Stimulated activated CD4-positive, alpha-beta T cell treated with anti-CD3 and anti-CD28 coated beads, Interleukin-4, amount 100 ng/mL, for 4 hours (primary cell): Measurements from ENCODE around the gene TRAM2.

Source experiments
- DNase-seq, 2 experiments: peaks; one replicate each; pipeline ENCODE4 v3.0.0-alpha.2; 2020

TRAM2 gene

GRCh38 chr6:52505726-52506409 is 71.0 kb downstream of the TRAM2 start:
- no peak for DNase-seq

GRCh38 chr6:52504782-52505136 is 72.1 kb downstream of the TRAM2 start:
- no peak for DNase-seq

GRCh38 chr6:52503851-52504781 is 72.7 kb downstream of the TRAM2 start:
- DNase-seq = no peak

- DNase-seq = no peak
Observed at GRCh38 chr6:52503323-52503747, 73.5 kb downstream of the TRAM2 start.

GRCh38 chr6:52502306-52503029 is 74.4 kb downstream of the TRAM2 start:
- no peak for DNase-seq

GRCh38 chr6:52500238-52501129 is 76.4 kb downstream of the TRAM2 start:
- no peak for DNase-seq

GRCh38 chr6:52499681-52500236 is 77.1 kb downstream of the TRAM2 start:
- no peak for DNase-seq

- no peak for DNase-seq
Observed at GRCh38 chr6:52499026-52499425, 77.8 kb downstream of the TRAM2 start.

GRCh38 chr6:52498538-52499017 is 78.3 kb downstream of the TRAM2 start:
- DNase-seq = no peak

- no peak for DNase-seq
Observed at GRCh38 chr6:52497652-52498408, 79.0 kb downstream of the TRAM2 start.

GRCh38 chr6:52496631-52497030 is 80.2 kb downstream of the TRAM2 start:
- DNase-seq = no peak

- DNase-seq = no peak
Observed at GRCh38 chr6:52495922-52496321, 80.9 kb downstream of the TRAM2 start.

- no peak for DNase-seq
Observed at GRCh38 chr6:52494298-52495072, 82.4 kb downstream of the TRAM2 start.

- no peak for DNase-seq
Observed at GRCh38 chr6:52493669-52494068, 83.2 kb downstream of the TRAM2 start.

- no peak for DNase-seq
Observed at GRCh38 chr6:52491203-52492069, 85.4 kb downstream of the TRAM2 start.

- DNase-seq = no peak
Observed at GRCh38 chr6:52489881-52490280, 87.0 kb downstream of the TRAM2 start.

- no peak for DNase-seq
Observed at GRCh38 chr6:52483671-52484003, 93.2 kb downstream of the TRAM2 start.

- DNase-seq = no peak
Observed at GRCh38 chr6:52482903-52483670, 93.8 kb downstream of the TRAM2 start.

- DNase-seq = no peak
Observed at GRCh38 chr6:52475307-52475706, 101.6 kb downstream of the TRAM2 start.
